HT1080 (cell line): ENCODE data around the gene LRRC56. TPM values are rescaled to one million over a fixed set of nuclear protein-coding genes. Genes with fewer than 3 reads are reported as not detected.
A peak's percentile ranks its signal among the peaks of the same experiment; 100 is the strongest.

ENCODE experiments used
- DNase-seq: peaks from one replicate; pipeline ENCODE4 v3.0.0-alpha.2; 2015; ENCODE audit warnings: low read depth
- total RNA-seq: library from RNA; depleted of rRNA; stranded (reverse); fragments of >200 nt; shearing (Covaris generic); gene quantifications from 2 replicates; pipeline ENCODE4 v1.2.3, GENCODE V29; 2014

Gene LRRC56
- total RNA-seq, 1 experiment from 2014 or later: not detected

DNA sequence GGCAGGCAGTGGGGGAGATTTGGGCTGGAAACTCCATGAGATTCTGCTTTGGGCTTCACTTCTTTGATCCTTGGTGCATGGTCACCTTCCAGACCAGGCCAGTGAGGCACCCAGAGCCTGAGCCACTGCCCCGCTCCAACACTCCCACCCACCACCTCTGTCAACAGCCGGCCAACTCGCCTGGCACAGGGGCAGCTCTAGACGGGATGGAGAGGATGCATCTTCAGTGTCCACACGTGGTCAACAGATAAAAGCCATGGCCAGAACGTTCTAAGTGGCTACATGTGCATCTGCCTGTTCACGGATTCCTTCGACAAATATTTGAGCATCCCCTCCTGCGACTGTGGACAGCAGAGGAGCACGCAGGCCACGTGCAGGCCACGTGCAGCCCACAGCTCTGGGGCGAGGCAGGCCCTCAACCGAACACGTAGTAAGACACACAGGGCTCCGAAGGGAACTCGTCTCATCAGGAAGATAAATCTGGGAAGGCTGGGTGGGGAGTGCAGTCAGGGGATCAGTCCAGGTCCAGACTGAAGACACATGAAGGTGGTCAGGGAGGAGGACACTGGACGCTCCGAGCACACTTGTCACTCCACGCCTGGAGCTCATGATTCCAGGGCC lies 1.2 kb downstream of the LRRC56 start:
- no peak for DNase-seq

DNA sequence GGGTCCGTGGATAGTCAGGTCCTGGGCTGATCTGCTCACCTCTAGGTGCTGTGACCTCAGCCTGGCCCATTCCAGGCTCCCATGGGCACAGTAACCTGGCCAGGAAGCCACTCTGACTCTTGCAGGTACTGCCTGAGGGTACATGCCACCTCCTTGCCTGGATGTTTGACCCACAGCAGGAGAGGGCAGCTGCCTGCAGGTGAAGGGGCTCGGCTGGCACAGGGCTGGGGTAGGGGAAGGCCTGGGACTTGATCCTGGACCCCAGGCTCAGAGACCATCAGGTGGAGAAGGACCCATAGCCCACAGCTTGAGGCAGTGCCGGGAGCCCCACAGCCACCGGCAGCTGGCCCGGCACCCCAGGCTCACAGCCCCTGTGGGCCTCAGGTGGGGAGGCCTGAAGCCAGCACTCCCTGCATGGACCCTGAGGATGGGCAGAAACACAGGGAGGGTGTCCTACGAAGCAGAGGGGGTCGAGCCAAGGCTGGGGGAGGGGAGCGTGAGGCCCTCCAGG lies 2.7 kb downstream of the LRRC56 start:
- DNase-seq: no peak

DNA sequence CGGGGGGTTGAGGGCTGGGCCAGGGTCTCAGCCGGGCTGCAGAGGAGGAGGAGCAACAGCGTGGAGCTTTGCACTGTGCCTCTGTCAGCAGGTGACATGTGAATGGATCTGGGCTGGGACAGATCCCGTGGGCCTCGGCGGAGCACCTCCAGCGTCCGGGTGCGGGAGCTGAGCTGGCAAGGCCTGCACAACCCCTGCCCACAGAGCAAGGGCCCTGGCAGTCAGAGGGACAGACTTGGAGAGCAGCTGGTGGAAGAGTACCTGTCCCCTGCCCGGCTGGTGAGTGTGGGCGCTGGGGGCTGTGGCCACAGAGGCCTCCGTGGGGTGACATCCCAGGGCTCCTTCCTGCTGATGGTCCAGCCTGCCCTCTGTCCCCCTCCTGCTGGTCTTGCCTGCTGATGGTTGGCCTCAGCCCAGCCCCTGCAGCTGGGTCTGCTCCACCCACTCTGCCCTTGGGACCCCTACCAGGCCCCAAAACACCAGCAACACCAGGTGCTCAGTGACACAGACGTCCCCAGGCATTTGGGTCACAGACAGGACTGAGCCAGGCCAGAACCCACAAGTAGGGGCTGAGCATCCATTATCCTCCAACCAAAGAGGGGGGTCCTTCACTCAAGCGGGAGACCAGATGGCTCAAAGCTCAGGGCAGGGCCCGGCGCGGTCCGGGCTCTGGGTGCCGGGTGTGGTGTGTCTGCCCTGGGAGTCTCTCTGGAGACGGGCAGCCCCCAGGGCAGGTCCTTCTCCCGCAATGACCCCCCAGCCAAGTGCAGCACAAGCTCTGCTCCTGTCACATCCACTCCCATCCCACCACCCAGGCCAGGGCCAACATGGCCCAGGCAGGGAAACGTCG lies 3.5 kb downstream of the LRRC56 start:
- DNase-seq: no peak

DNA sequence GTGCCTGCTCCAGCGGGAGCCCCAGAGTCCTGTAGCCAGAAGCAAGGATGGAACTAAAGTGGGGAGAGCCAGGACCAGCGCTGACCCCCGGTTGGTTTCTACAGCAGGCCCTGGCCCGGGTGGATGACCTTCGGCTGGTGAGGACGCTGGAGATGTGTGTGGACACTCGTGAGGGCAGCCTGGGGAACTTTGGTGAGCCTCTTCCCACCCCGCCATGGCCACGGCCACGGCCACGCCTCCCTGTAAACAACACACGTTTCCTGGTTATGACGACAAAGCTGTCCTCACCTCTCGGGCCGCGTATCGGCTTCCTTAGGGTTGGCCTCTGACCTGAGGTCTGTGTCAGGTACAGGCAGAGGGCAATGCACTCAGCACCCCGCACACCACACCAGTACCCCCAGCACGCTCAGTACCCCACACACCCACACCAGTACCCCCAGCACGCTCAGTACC lies 4.1 kb downstream of the LRRC56 start:
- DNase-seq: no peak

DNA sequence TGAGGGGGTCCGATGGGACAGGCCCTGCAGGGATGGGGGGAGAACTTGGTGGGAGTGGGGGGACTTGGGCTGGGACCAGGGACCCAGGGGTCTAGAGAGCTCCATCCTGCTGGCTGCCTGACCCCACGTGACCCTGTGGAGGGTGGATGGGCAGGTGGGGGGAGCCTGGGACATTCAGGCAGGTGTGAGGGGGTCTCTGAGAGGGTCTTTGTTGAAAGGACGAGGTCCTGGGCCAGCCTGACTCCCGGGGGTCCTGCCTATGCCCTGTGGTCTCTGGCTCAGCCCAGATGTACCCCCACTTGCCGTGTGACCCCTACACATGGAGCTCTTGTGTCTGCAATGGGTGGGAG lies 7.5 kb downstream of the LRRC56 start:
- no peak for DNase-seq

DNA sequence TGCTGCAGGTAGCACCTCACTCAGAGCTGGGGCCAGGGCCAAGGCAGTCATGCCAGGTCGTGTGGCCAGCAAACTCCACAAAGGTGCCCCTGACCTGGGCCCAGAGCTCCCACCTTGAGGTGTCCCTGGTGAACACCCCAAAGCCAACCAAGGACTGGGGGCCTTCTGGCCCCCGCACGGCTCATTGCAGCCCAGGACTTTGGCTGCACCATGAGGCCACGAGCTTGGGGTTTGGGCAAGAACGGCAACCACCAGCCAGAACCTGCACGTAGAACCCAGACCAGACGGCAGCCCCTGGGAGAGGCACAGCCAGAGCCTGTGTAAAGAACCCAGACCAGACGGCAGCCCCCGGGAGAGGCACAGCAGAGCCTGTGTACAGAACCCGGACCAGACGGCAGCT lies 7.8 kb downstream of the LRRC56 start:
- no peak for DNase-seq

DNA sequence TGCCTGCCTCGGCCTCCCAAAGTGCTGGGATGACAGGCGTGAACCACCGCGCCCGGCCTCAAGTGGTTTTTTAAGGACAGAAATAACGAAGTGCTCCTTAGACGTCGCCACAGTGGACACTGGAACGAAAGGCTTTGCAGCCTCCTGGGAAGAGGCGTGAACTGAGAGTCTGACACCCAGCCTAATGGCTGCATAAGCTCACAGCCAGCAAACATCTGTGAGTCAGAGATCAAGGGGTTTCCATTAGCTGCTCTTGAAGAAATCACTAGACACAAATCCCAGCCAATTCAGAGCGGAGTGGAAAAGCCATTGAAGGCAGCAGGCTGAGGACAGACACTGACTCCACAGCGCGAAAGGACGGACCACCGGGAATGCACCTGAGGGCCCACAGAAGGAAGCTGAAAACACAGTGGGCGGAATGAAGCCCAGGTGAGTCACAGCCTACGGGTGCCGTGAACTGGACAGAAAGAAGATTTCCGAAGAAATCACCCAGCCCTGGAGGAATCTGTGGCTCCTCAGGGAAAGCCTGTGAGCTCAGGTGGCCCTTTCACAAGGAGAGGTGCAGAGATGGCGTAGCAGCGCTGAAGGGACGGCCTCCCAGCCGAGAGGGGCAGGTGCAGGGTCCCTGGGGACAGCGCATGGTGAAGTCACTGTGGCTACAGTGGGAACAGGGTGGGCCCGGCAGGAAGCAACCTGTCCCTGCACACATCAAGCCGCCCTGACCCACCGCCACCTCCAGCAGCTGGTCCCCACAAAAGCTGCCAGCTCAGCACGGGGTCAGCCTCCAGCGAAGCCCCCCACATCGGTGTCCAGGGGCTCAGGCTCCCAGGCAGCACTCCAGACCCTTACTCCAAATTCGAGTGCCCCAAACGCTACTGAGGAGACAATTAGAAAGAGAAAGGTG lies 11.6 kb downstream of the LRRC56 start:
- DNase-seq: no peak

DNA sequence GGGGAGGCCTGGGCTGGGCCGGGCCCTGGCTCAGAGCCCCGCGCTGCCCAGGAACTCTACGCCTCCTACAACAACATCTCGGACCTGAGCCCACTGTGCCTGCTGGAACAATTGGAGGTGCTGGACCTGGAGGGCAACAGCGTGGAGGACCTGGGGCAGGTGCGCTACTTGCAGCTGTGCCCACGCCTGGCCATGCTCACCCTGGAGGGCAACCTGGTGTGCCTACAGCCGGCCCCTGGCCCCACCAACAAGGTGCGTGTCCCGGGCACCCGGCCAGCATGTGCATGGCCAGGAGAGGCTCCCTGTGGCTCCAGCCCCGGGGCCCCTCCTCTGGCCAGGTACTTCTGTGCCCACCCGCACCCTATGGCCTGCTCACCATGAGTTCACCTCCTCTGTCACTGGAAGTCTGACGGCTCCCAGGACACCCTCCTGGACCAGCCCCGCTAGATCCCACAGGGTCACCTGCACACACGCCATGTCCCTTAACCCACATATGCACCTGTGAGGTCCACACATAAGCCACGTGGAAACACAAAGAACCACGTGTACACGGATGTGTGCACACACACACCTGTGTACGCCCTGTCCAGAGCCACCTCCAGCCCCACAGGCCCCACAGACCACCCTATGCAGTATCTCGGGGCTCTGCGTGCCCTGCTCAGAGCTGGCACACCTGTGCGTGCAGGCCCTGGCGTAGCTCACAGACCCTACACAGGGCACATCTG lies 12.9 kb downstream of the LRRC56 start:
- no peak for DNase-seq

DNA sequence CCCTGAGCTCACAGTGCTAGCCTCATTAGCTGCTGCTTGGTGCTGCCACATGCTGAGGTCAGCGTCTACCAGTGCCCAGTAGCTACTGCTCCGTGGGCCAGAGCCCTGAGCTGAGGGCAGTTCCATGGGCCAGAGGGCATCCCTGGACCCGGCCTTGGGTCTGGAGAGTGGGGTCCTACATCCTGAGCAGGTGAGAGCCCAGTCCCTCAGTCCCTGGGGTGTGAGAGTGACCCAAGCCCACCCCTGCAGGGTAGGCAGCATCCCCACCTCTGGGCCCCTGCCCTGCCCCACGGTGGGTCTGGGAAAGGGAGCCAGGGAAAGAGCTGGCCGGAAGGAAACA lies 13.4 kb downstream of the LRRC56 start:
- no peak for DNase-seq

DNA sequence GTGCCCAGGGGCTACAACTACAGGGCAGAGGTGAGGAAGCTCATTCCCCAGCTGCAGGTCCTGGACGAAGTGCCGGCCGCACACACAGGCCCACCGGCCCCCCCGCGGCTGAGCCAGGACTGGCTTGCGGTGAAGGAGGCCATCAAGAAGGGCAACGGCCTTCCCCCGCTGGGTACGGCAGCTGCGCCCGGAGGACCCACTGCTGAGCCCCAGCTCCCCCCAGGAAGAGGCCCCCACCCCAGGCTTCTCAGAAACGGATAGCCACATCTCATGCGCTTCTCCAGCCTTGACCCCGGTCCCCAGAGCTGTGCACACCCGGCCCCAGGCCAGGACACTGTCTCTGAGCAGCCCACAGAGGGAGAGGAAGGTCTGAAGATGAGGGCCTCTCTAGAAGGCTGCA lies 13.8 kb downstream of the LRRC56 start:
- no peak for DNase-seq

DNA sequence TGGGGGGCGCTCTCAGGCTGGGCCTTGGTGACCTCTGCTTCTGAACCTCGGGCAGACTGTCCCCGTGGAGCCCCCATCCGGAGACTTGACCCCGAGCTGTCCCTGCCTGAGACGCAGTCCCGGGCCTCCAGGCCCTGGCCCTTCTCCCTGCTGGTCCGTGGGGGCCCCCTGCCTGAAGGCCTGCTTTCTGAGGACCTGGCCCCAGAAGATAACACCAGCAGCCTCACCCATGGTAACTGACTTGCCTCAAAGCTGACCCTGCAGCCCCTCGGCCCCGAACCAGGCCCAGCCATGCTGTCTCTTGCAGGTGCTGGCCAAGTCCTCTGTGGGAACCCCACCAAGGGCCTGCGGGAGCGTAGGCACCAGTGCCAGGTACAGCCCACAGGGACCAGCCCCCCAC lies 14.3 kb downstream of the LRRC56 start:
- DNase-seq: no peak

DNA sequence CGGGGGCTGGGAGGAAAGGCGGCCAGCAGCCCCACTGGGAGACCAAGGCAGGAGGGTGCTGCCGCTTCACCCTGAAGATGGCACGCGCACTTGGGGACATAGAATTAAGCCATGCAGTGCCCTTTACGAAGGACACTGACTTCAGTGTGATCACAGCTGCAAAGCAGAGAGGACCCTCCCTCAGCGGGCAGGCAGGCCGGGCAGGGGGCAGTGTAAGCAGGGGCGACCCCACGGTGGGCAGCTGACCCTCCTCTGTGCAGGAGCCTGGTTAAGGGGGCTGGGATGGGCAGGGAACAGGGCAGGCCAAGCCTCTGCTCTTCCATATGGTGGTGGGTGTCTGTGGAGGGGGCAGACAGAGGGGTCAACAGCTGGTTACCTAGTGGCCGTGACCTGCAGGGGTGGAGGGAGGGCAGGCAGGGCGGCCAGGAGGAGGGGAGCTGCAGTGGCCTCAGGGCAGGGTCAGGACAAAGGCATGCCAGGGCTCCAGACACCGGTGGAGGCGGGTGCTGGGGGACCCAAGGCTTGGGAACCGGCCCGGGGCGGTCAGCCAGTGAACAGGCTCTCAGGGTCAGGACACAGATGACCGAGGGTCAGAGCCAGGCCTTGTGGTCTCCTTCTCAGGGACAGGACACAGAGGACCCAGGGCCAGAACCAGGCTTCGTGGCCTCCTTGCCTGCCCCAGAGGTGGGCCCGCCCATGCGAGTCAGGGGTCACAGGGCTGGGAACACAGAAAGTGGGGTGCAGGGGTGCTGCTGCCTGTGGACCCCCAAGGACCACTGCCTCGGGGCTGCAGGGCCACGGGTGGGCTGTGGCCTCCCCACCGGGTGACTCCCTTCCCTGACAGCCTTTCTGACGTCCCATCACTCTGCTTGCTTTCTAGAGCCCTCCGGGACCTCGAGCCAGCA lies 16.0 kb downstream of the LRRC56 start:
- DNase-seq: no peak

DNA sequence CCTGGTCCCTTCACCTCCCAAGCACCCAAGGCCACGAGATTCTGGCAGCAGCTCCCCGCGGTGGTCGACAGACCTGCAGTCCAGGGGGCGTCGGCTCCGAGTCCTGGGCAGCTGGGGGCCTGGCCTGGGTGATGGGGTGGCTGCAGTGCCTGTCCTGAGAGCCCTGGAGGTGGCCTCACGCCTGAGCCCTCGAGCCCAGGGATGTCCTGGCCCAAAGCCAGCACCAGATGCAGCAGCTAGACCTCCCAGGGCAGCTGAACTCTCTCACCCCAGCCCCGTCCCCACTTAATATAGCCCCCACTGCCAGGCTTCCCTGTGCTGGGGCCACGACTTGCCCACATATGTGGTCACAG lies 16.6 kb downstream of the LRRC56 start:
- DNase-seq: no peak

DNA sequence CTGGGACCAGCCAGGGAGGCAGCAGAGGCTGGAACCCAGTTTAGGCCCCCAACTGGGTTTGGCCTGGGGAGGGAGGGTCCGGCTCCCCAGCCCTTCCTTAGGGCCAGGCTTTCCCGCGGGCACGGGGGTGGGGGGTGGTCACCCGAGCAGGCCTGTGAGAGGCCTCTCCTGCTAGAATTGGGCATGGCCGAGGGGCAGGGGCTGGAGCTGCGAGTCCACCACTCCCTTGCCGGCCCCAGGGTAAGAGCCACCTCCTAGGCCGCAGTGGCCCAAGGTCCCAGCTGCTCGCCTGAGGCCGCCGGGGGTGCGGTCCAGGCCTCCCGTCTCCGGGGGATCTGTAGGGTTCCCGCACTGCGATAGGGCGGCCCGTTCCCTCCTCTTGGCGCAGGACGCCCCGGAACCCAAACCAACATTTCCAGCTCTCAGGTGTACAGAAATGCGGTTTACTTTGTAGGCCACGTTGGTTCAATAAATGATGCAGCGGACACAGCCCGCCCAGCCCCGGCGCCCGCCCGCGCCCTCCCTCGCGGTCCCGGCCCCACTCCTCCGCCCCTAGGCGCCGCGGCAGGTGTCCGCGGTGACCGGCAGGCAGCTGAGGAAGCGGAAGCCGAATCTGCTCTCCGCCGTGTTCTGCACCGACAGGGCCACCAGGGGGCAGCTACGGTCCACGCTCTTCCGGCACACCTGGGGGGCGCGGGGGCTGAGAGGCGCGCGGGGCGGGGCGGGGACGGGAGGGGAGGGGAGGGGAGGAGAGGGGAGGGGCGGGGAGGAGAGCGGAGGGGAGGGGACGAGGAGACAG lies 17.3 kb downstream of the LRRC56 start:
- DNase-seq: peak; percentile 31

DNA sequence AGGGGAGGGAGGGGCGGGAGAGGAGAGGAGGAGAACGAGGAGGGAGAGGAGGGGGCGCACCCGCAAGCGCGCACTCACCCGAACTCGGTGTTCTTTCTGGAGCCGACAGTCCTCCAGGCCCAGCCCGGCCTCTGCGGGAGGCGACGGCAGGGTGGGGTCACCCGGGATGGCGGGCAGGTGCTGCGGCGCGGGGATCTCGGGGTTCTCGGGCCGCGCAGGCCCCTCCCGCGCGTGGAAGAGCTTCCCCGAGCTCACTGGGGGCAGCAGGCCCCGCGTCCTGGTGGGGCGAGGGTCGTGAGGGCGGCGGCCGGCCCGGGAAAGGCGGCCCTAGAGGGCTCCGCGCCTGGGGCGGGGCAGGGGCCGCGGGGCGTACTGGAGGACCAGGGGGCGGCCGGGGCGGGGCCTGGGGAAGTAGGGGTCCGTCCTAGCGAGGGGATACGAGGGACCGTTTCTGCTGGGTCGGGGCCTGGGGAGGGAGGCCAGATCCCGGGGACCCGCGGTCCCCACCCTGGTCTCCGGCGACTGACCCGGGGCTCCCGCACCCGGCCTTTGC lies 18.0 kb downstream of the LRRC56 start:
- DNase-seq: no peak

DNA sequence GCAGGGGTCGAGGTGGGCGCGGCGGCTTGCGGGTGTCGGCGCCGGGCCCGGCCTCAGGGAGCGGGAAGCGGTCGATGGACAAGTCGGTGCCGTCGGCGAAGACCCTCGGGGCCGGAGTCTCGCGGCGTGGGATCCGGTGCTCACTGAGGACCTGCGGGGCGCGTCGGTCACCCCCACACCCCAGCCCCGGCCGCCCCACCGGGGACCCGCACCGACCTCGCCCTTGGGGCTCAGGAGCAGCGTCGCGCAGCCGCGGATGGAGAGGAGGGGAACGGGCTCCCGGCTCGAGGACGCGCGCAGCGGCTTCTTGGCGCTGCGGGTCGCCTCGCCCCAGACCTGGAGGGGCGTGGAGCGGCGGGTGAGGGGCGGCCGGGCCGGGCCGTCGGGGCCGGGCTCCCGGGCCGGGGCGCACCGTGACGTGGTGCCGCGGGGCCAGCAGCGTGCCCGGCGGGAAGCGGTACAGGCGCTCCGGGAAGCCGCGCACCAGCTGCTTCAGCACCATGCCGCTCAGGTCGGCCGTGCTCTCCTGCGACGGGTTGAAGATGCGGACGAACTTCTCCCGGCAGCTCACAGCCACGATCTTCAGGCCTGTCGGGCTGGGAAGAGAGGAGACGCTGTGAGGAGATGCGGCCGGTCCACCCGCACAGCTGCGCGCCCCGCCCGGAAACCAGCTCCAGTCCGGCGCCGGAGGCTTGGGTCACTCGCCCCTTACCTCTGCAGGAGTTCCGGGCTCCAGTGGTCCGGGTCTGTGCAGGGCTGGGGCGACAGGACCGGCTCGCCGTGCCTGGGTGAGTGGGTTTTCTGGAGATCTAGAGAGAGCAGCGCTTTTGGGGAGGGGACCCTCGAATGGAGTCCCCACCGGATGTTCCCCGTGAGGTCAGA lies 18.7 kb downstream of the LRRC56 start:
- no peak for DNase-seq

DNA sequence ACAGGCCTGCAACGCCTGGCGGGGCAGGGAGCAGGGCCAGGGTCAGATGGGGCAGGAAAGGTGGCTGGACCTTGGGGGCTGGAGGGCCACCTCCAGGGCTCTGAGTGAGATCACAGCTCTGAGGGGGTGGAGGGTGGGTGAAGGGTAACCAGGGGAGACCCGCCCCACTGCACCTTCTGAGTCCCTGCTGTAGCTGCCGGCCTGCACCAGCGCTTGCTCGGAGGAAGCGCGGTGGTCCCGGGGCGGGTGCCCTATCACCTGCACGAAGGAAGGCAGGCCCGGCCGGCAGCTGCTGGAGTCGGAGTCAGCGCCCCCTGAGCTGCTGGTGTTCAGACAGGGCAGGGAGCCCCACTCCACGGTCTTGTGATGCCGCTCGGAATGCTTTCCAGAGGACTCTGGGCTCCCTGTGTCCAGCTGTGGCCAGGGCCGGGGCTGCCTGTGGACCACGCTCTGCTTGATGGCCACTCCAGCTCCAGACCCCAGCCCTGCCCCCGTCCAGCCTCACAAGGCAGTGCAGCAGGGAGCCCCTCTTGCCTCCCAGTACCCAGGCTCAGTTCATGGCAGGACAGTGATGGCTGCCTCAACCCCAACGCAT lies 19.4 kb downstream of the LRRC56 start:
- no peak for DNase-seq
